Stimulated activated effector memory CD8-positive, alpha-beta T cell treated with anti-CD3 and anti-CD28 coated beads, Interleukin-12 subunit alpha, Interleukin-12 subunit beta, amount 100 ng/mL, for 72 hours (primary cell): ENCODE data around the gene GSAP.

Experiments
- ATAC-seq: fragments of 150-1000 bp; cut with Tn5 transposase; 2 replicates; pipeline ENCODE4 v1.10.0; 2021
- DNase-seq, 2 donors: peaks; one replicate each; pipeline ENCODE4 v3.0.0; 2021 to 2022; ENCODE audit warnings: low spot score in 2 of 2
- H3K27ac Mint-ChIP-seq: one replicate; pipeline ENCODE4 v1.8.0; 2022; ENCODE audit warnings: mild to moderate bottlenecking, mixed read lengths
- H3K36me3 Mint-ChIP-seq: one replicate; pipeline ENCODE4 v1.8.0; 2022; ENCODE audit warnings: mild to moderate bottlenecking, mixed read lengths
- H3K4me1 Mint-ChIP-seq: one replicate; pipeline ENCODE4 v1.8.0; 2022; ENCODE audit warnings: mixed read lengths
- H3K4me3 Mint-ChIP-seq: one replicate; pipeline ENCODE4 v1.8.0; 2022; ENCODE audit warnings: mild to moderate bottlenecking, mixed read lengths
- H3K9me3 Mint-ChIP-seq: one replicate; pipeline ENCODE4 v1.8.0; 2022; ENCODE audit warnings: mixed read lengths

Gene GSAP

DNA sequence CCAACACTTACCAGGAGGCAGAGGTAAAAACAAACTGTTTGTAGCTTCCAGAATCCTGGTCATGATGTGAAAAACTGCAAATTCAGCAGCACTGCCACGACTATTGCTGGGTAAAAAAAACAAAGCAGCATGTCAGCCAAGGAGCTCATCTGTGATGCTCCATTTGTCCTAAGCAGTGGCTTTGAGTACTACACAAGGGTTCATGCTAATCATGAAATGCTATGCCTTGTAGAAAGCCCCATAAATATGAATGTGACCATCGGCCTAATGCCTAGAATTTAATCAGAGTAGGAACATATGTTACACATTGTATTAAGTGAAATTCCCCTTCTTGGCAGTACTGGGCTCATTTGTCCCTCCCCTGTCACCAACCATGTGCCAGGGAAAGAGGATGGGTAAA is 95.4 kb downstream of the GSAP start:
- Mint-ChIP-seq H3K9me3 (no peaks in the 10 kb centered on the region), H3K4me1 (peaks cover 6% of the 10 kb centered on the region), H3K27ac (no peak overlapping the region), H3K4me3 (no peak overlapping the region), H3K36me3 (peaks cover 6% of the 10 kb centered on the region)
- DNase-seq (no peak), ATAC-seq (no peak)

DNA sequence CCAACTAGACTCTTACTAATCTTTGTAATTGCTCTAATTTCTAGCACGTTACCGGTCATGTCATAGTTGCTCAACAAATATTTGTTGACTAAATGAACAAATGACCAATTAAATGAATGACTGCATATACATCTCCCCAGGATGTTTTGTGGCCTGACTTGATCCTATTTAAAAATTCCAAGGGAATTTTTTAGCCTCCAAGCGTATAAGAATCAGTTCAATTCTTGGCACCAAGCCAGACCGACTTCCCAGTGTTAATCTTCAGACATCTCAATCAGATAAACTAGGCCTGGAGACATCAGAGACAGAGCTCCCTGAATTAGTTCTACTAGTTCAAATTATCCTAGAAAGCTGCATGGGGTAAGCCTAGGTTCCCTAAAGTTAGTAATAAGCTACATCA is 96.0 kb downstream of the GSAP start:
- ATAC-seq, result no peak
- DNase-seq, result no peak
- peaks cover 6% of the 10 kb centered on the region for H3K36me3 Mint-ChIP-seq
- peak overlapping the region; percentile 23 for H3K27ac Mint-ChIP-seq
- no peaks in the 10 kb centered on the region for H3K9me3 Mint-ChIP-seq
- peaks cover 5% of the 10 kb centered on the region for H3K4me1 Mint-ChIP-seq
- no peak overlapping the region for H3K4me3 Mint-ChIP-seq

DNA sequence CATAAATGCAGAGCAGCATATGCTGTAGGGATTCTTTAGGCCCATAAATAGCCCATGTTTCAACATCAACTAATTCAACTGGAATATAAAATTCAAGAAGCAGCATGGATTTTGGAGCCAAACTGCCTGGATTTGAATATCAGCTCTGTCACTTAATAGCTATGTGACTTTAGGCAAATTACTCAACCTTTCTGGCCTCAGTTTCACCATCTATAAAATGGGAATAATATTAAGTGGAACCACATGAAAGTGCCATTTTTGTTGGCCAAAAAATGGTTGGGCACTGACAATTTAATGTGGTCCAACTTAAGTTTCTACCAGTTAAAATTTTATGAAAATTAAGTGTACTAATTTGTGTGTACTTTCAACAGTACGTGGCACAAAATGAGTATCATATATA is 98.1 kb downstream of the GSAP start:
- H3K36me3 Mint-ChIP-seq, result peaks cover 6% of the 10 kb centered on the region

DNA sequence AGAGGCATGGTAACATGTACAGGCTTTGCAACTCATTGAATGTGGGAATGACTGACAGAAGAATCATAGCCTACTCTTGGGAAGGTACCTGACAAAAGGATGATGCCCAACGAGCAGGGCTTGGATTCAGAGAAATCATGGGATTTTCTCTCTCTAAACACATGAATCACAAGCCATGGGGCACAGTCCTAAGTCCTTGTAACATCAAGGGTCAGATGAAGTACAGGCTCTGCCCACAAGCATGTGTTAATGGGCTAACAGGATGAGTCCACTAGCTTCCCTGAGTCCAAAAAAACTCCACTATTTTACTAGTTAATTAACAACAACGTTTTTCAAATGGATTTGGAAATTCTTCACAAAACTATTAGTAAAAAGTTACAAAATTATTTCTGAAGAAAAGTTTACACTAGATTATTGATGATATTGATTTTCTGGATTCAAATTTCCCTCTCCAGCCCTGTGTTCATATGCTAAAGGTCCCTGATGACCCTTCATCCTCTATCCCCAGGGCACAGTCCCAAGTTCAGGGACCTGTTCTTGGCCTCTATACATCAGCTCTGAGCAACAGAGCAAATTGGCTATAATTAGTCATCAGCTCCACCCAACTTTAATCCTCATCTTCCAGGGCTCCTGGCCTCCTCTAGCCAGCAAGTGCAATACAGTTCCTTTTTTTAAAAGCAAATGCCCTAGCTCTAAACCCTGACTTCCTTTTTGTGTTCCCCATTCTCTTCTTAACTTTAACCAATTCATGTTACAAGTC is 99.8 kb downstream of the GSAP start:
- peaks cover 5% of the 10 kb centered on the region for H3K4me1 Mint-ChIP-seq
- H3K9me3 Mint-ChIP-seq, result no peaks in the 10 kb centered on the region
- no peaks in the 10 kb centered on the region for H3K36me3 Mint-ChIP-seq
- no peak overlapping the region for H3K27ac Mint-ChIP-seq
- no peak for DNase-seq
- no peak overlapping the region for H3K4me3 Mint-ChIP-seq
- no peak for ATAC-seq

More for the DNA sequence above, 98.1 kb downstream of the GSAP start:
- no peak overlapping the region for H3K27ac Mint-ChIP-seq
- H3K4me3 Mint-ChIP-seq, result no peak overlapping the region
- ATAC-seq, result no peak
- no peaks in the 10 kb centered on the region for H3K9me3 Mint-ChIP-seq
- peaks cover 5% of the 10 kb centered on the region for H3K4me1 Mint-ChIP-seq
- no peak for DNase-seq

DNA sequence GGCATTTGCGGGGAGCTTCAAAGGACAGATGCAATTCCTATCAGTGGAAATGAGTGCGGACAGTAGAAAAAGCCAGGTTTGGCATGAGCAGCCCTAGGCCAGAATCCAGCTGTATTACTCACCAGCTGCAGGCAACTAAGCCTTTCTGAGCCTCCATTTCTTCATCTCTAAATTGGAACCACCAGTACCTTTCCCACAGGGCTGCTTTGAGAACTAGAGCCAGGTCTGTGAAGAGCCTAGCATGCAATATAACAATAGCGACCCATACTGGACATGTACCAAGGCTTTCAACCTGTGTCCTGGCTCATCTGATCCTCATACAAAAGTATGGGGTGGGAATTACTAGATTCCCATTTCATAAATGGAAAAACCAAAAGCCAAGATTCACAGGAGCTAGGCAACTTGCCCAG is 101.0 kb downstream of the GSAP start:
- no peak overlapping the region for H3K4me3 Mint-ChIP-seq
- DNase-seq (no peak), ATAC-seq (no peak)
- peaks cover 8% of the 10 kb centered on the region for H3K36me3 Mint-ChIP-seq
- H3K27ac Mint-ChIP-seq, result no peak overlapping the region
- peaks cover 5% of the 10 kb centered on the region for H3K4me1 Mint-ChIP-seq
- H3K9me3 Mint-ChIP-seq, result no peaks in the 10 kb centered on the region

DNA sequence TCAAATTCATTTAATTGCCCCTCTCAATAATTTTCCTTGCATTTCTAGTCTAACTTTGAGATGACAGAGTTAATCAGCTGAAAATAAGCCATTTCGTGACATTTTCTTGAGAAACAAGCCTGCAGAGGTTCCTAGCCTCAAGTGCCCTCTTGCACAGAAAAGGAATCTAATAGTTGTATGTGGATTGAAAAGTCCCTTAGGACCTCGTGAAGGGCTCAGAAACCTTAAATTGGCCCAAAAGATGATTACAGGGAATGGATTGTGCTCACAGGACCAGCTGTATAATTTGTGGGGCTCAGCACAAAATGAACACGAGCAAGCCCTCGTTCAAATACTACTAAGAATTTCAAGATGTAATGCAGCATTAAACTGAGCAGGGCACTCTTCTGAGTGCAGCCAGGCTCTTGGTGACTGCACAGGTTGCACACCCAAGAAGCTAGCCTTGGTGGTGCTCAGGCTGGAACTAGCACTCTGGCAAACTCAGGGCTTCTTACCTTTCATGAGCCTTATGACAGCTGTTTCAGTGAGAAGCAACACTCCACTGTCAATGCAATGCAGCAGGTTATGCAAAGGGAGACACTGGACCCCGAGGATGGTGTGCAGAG is 102.2 kb downstream of the GSAP start:
- Mint-ChIP-seq H3K9me3 (no peaks in the 10 kb centered on the region), H3K27ac (no peak overlapping the region), H3K4me3 (no peak overlapping the region), H3K4me1 (peaks cover 5% of the 10 kb centered on the region), H3K36me3 (peaks cover 8% of the 10 kb centered on the region)
- ATAC-seq, result no peak
- DNase-seq, result no peak

DNA sequence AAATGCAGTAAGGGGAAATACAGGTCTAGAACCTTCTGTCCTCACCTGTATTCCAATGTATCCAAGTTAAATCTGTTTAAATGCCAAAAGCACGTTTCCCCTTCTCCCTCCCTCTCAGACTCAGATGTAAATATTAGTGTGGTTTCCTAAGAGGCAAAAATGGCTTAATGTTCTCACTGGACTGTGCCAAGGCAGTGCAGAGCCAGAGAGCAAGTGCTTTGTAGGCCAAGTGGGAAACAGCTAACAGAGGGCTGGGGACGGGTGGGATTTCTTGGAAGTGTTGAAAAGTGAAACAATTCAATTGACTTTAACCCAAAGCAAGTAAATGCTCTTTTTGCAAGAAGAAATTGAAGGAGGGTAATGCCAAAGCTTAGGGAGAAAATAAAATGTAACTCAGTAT is 103.1 kb downstream of the GSAP start:
- H3K36me3 Mint-ChIP-seq, result peaks cover 11% of the 10 kb centered on the region

DNA sequence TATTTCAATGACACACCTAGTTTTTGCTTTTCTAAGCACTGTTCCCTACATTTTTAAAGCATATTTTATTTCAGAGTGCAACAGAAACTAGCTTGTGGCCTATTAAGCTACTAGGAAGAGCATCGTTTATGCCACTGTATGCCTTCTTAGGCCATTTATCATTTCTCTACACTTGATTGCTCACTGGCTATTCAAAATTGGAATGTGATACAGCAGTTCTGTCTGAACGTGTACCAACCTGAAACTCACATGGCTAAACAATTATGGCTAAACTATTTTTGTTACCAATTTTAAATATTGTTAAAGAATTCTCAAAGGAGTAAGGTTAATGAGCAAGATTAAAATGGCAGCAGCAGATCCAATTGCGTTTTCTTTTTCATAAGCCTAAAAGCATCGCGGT is 105.2 kb downstream of the GSAP start:
- H3K4me3 Mint-ChIP-seq, result no peak overlapping the region
- no peak overlapping the region for H3K27ac Mint-ChIP-seq
- DNase-seq, result no peak
- H3K4me1 Mint-ChIP-seq, result no peaks in the 10 kb centered on the region
- no peak for ATAC-seq
- peaks cover 14% of the 10 kb centered on the region for H3K36me3 Mint-ChIP-seq
- no peaks in the 10 kb centered on the region for H3K9me3 Mint-ChIP-seq

More for the DNA sequence above, 103.1 kb downstream of the GSAP start:
- DNase-seq (no peak), ATAC-seq (no peak)
- no peaks in the 10 kb centered on the region for H3K9me3 Mint-ChIP-seq
- peaks cover 5% of the 10 kb centered on the region for H3K4me1 Mint-ChIP-seq
- H3K27ac Mint-ChIP-seq, result no peak overlapping the region
- H3K4me3 Mint-ChIP-seq, result no peak overlapping the region

DNA sequence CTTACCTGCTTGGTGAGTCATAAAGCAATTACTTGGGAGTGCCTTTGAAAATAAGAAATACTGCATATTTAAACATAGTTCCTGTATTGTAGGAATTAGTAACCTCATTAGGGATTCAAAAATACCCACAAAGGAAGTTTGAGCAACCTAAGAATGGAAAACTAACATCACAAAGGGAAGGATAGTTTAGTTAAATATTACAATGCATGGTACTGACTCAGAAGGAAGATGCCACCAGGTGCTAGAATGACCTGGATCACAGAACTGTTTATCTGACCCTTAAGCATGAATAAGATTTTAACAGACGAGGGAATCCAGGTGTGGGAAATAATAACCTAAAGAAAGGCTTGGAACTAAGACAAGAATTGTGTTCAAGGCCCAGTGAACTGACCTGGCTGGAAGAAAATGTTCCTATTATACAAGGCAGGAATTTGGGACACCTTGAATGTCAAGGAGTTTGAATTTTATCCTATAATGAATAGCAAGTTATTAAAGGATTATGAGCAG is 106.4 kb downstream of the GSAP start:
- Mint-ChIP-seq H3K27ac (no peak overlapping the region), H3K36me3 (peaks cover 14% of the 10 kb centered on the region), H3K4me1 (no peaks in the 10 kb centered on the region), H3K9me3 (peaks cover 3% of the 10 kb centered on the region), H3K4me3 (no peak overlapping the region)
- DNase-seq (no peak), ATAC-seq (no peak)

DNA sequence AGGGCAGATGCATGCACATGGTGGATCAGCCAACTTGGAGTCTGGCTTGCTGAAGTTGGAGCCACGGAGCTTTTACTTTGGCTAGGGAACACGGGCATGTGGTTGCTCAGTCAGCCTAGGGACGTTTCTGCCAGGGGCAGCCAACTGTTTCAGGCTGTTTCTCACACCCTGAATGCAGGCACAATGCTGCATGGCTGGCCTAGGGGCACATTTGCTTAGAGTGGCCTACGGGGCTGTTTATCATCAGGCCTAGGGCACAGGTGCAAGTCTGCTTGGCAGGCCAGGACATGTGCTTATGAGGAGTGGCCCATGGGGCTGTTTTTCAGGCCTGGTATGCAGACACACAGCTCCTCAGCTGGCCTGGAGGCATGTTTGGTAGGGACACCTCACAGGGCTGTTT is 107.4 kb downstream of the GSAP start:
- Mint-ChIP-seq H3K36me3 (peaks cover 14% of the 10 kb centered on the region), H3K4me3 (no peak overlapping the region), H3K27ac (no peak overlapping the region), H3K9me3 (peaks cover 3% of the 10 kb centered on the region), H3K4me1 (no peaks in the 10 kb centered on the region)
- ATAC-seq, result no peak
- no peak for DNase-seq

DNA sequence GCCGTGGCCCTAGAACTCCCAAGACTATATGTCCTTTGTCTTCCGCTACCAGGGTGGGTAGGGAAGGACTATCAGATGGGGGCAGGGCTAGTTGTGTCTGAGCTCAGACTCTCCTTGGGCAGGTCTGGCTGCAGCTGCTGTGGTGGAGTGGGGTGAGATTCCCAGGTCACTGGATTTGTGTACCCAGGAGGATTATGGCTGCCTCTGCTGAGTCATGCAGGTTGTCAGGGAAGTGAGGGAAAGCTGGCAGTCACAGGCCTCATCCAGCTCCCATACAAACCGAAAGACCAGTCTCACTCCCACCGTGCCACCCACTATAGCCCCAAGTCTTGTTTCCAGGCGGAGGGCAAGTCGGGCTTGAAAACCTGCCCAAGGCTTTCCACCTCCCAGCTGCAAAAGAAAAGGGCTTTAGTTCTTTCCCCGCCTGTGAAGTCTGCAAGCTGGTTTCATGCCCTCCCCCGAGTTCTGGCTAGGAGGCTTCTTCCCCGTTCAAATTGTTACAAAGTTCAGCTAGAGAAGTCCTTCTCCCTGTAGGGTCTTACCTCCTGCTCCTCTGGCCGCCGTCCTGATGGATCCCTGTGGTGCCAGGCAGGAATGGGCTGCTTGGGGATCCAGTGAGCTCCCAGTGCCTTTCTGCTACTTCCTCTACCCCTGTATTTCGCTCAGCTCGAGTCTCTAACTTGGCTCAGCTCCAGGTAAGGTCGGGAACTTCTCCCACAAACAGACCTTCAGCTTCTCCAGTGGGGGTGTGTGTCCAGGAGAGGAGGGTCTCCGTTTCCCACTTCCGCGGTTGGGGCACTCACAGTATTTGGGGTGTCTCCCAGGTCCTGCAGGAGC is 109.7 kb downstream of the GSAP start:
- no peaks in the 10 kb centered on the region for H3K4me1 Mint-ChIP-seq
- H3K36me3 Mint-ChIP-seq, result peaks cover 14% of the 10 kb centered on the region
- ATAC-seq, result no peak
- peaks cover 11% of the 10 kb centered on the region for H3K9me3 Mint-ChIP-seq
- H3K27ac Mint-ChIP-seq, result no peak overlapping the region
- H3K4me3 Mint-ChIP-seq, result no peak overlapping the region
- no peak for DNase-seq

DNA sequence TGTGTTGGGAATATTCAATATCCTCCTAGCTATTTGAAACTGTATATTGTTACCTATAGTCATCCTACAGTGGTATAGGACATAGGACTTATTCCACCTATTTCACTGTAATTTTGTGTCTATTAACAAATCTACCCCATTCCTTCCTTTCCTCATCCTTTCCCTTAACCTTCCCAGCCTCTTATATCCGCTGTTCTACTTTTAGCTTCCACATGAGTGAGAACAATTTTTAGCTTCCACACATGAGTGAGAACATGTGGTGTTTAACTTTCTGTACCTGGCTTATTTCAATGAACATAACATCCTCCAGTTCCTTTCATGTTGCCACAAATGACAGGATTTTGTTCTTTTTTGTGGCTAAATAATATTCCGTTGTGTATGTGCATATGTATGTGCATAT is 120.6 kb downstream of the GSAP start:
- H3K4me1 Mint-ChIP-seq, result no peaks in the 10 kb centered on the region
- no peak for ATAC-seq
- H3K9me3 Mint-ChIP-seq, result peaks cover 6% of the 10 kb centered on the region
- no peak overlapping the region for H3K27ac Mint-ChIP-seq
- H3K36me3 Mint-ChIP-seq, result no peaks in the 10 kb centered on the region
- no peak for DNase-seq
- no peak overlapping the region for H3K4me3 Mint-ChIP-seq

DNA sequence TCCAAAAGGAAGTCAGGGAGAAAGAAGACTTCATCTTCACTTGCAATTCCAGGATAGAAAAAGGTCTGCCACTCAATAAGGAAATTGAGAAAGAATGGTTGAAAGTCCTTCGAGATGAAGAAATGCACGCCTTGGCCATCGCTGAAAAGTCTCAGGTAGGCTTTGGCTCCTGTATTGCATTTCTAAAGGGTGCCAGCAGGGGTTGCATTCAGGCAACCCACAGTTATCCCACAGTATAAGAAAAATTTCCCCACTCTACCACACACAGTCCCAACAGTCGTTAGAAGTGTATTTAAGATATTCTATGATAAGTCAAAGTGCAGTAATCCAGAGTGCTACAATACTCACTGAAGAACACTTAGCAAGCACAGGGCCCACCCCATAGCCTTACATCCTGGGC is 123.1 kb downstream of the GSAP start:
- no peak for DNase-seq

DNA sequence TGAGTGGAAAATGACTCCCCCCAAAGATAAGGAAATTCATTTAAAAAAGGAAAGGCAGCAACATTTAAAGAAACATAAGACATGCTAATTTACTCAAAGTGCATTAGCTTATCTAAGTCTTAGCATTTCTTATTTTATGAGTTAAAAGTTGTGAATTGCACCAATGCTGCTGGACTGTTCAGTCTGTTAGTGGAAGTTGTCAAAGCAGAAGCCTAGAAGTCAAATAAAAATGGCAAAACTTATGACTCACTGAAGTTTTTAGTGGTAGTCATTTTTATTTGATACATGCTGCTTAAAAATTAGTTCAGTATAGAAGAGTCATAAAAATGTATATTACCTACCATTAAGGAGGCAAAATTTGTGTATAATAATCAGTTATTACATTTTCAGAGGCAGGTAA is 125.7 kb downstream of the GSAP start:
- no peak overlapping the region for H3K4me3 Mint-ChIP-seq
- no peaks in the 10 kb centered on the region for H3K36me3 Mint-ChIP-seq
- ATAC-seq (no peak), DNase-seq (no peak)
- no peaks in the 10 kb centered on the region for H3K9me3 Mint-ChIP-seq
- no peaks in the 10 kb centered on the region for H3K4me1 Mint-ChIP-seq
- no peak overlapping the region for H3K27ac Mint-ChIP-seq

More for the DNA sequence above, 123.1 kb downstream of the GSAP start:
- Mint-ChIP-seq H3K4me1 (no peaks in the 10 kb centered on the region), H3K4me3 (no peak overlapping the region), H3K9me3 (peaks cover 6% of the 10 kb centered on the region), H3K27ac (peak overlapping the region; percentile 41), H3K36me3 (no peaks in the 10 kb centered on the region)
- no peak for ATAC-seq

DNA sequence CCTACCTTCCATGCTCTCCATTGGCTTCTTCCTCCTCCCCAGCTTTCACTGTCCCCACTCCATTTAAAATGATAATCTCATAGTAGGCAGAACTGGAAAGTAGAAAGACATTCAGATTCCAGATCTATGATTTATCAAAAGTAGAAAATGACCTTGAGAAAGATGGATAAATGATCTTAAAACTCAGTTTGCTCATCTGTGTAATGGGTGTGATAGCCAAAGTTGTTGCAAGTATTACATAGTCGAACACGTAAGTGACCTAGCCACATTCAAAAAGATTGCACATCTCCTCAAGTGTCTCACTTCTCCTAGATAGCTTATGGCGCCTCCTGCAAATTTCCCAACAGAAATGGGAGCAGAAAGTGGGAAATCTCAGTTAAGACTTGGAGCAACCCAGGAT is 126.8 kb downstream of the GSAP start:
- H3K27ac Mint-ChIP-seq, result no peak overlapping the region
- H3K9me3 Mint-ChIP-seq, result no peaks in the 10 kb centered on the region
- no peak for DNase-seq
- H3K4me1 Mint-ChIP-seq, result no peaks in the 10 kb centered on the region
- H3K4me3 Mint-ChIP-seq, result no peak overlapping the region
- no peaks in the 10 kb centered on the region for H3K36me3 Mint-ChIP-seq
- ATAC-seq, result no peak
